ENCODE measurements around the gene SRD5A1. TPM values are rescaled to one million over a fixed set of nuclear protein-coding genes. Genes with fewer than 3 reads are reported as not detected.

Gene SRD5A1
- polyA plus RNA-seq, 1 experiment: 20.7 TPM

DNA sequence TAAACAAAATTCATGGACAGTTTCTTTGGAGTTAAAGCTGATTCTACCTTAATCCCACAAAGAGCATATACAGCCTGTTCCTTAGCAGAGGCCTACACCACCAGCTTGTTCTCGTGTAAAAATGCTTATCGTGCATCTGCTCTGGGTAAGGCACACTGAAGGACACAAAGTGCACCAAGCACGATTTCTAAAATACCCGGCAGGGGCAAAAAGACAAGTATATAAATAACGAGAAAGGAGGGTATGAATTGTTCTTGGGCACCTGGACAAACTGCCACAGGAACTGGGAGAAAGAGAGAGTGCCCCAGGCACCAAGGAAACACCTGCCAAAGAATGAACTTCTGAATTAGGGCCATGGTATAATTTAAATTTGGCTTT lies 25.7 kb upstream of the SRD5A1 start:
- H3K4me3 ChIP-seq (ENCODE audit: low read depth, low read length): no peak overlapping the region
- no peak for DNase-seq (ENCODE audit: low read depth, low spot score)
- no peak overlapping the region for H3K27ac ChIP-seq (ENCODE audit: low read depth, low read length)
- POLR2A ChIA-PET: no interaction called here
- H3K9me3 ChIP-seq (ENCODE audit: control insufficient read depth, insufficient read depth, low read length): no peaks in the 10 kb centered on the region
- CTCF ChIA-PET: no interaction called here
- TF ChIP-seq, protein P1, sequence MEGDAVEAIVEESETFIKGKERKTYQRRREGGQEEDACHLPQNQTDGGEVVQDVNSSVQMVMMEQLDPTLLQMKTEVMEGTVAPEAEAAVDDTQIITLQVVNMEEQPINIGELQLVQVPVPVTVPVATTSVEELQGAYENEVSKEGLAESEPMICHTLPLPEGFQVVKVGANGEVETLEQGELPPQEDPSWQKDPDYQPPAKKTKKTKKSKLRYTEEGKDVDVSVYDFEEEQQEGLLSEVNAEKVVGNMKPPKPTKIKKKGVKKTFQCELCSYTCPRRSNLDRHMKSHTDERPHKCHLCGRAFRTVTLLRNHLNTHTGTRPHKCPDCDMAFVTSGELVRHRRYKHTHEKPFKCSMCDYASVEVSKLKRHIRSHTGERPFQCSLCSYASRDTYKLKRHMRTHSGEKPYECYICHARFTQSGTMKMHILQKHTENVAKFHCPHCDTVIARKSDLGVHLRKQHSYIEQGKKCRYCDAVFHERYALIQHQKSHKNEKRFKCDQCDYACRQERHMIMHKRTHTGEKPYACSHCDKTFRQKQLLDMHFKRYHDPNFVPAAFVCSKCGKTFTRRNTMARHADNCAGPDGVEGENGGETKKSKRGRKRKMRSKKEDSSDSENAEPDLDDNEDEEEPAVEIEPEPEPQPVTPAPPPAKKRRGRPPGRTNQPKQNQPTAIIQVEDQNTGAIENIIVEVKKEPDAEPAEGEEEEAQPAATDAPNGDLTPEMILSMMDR (IDR thresholded peaks at IDR 0.05; ENCODE audit: low read depth, low read length): no peak
- H3K27me3 ChIP-seq (ENCODE audit: control insufficient read depth, insufficient read depth, low read length): no peaks in the 10 kb centered on the region

DNA sequence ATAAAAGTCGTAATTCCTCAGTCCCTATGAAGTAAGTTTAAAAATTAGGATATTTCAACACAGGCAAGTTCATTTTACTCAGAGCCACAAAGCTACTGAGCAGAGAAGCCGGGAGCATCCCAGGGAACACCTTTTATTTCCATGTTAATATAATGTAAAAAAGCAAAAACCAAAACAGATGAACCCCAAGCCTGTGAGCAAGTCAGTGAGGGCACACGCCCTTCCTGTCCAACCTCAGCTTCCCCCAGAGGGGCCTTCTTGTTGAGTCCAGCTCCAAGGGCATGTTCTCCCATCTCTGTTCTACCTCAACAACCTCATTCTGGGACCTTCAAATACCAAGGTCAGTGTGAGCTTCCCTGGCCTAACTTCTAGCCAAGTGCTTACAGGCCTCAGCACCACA lies 25.2 kb upstream of the SRD5A1 start:
- Histone ChIP-seq H3K27me3 (ENCODE audit: control insufficient read depth, insufficient read depth, low read length) (no peaks in the 10 kb centered on the region), H3K4me3 (ENCODE audit: low read depth, low read length) (no peak overlapping the region), H3K27ac (ENCODE audit: low read depth, low read length) (no peak overlapping the region), H3K9me3 (ENCODE audit: control insufficient read depth, insufficient read depth, low read length) (no peaks in the 10 kb centered on the region)
- TF ChIP-seq, protein P1 (IDR thresholded peaks at IDR 0.05; ENCODE audit: low read depth, low read length): no peak
- ChIA-PET POLR2A (no interaction called here), CTCF (no interaction called here)
- no peak for DNase-seq (ENCODE audit: low read depth, low spot score)

DNA sequence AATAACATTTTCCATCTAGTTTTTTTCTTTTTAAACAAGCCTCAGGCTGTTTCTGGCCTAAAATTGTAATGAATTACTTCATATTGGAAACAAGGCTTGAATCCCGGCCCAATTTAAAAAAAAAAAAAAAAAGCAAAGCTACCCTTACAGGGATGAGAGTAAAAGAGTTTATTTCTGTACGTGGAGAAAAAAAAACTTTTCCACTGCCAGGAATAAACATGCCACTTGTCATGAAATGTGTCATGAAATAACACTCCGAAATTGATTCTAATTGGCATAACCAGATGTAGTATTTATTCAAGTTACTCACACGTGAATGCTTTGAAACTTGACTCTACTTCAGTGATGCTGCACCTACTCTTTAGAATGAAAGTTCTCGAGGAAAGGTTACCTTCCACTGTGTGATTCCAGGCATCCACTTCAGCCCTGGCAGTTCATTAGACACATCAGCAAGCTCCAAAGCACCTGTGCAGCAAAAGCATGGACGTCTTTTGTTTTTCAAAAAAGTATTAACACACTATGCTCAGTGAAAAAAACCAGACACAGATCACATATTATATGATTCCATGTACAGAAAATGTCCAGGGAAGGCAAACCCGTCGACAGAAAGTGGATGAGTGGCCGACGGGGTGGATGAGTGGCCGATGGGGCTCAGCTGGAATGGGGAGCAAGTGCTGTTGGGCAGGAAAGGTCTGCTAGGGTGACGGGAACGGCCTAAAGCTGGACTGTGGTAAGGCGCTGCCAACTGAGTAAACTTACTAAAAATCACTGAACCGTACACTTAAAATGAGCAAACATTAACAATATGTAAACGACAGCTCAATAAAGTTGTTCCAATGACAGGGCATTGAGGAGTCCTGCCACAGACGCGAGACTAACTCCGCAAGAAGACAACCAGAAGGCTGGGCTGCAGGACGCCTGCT lies 21.6 kb upstream of the SRD5A1 start:
- TF ChIP-seq, protein P1 (IDR thresholded peaks at IDR 0.05; ENCODE audit: low read depth, low read length): no peak
- CTCF ChIA-PET: interaction anchor here (1.2 kb wide), 1 partner anchor 134 kb away, joined by 4 read pairs; no protein-coding TSS in a partner anchor
- H3K4me3 ChIP-seq (ENCODE audit: low read depth, low read length): no peak overlapping the region
- no peaks in the 10 kb centered on the region for H3K9me3 ChIP-seq (ENCODE audit: control insufficient read depth, insufficient read depth, low read length)
- H3K27ac ChIP-seq (ENCODE audit: low read depth, low read length): no peak overlapping the region
- DNase-seq (ENCODE audit: low read depth, low spot score): no peak
- POLR2A ChIA-PET: no interaction called here
- no peaks in the 10 kb centered on the region for H3K27me3 ChIP-seq (ENCODE audit: control insufficient read depth, insufficient read depth, low read length)

DNA sequence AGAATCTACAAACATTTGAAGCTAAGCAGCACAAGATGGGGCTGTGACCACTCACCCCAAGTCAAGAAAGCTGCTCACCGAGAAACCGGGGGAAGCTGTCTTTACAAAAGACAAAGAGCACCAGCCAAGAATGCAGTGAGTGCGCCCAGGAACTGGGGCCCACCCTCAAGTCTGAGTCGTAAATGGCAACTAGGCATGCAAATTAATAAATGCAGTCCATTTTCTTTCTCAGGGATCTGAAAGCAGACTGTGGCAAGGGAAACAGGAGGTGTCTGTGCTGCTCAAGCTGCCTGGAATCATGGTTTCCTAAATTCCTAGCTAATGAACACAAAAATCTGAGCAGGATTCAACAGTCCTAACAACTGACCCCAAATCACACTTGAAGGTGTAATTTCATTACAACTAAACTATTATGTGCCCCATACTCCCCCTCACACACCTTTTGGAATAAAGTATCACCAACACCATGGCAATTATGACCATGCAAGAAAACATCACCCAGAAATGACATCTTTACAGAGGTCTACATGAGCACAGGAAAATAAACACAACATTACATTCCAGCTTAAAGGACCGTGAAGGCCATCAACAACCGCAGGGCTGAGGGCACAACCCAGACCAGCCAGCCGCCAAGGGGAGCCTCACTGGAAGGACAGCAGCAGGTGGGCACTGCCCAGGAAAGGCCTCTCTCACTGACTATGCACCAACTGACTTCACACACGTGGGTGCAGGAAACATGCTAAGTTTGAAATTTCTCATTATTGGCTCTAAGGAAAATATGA lies 18.0 kb upstream of the SRD5A1 start:
- POLR2A ChIA-PET: no interaction called here
- TF ChIP-seq, protein P1 (IDR thresholded peaks at IDR 0.05; ENCODE audit: low read depth, low read length): no peak
- no peak overlapping the region for H3K27ac ChIP-seq (ENCODE audit: low read depth, low read length)
- no peak overlapping the region for H3K4me3 ChIP-seq (ENCODE audit: low read depth, low read length)
- DNase-seq (ENCODE audit: low read depth, low spot score): no peak
- no peaks in the 10 kb centered on the region for H3K9me3 ChIP-seq (ENCODE audit: control insufficient read depth, insufficient read depth, low read length)
- CTCF ChIA-PET: no interaction called here
- no peaks in the 10 kb centered on the region for H3K27me3 ChIP-seq (ENCODE audit: control insufficient read depth, insufficient read depth, low read length)

DNA sequence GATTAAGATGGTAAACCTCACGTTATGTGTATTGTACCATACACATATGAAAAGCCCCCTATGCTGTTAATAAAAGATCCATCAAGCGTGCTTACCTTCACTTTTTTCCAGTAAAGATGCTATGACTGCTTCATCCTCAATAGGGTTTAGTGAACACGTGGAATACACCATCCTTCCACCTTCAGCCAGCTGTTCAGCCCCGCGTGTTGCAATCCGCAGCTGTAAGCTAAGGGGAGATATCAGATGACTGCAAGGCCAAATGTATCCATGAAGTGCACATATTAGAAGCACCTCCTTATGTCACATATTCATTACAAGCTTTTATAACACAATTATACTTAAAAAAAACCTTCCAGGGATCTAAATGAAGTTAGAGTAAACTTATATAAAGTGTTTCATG lies 16.6 kb upstream of the SRD5A1 start:
- Histone ChIP-seq H3K9me3 (ENCODE audit: control insufficient read depth, insufficient read depth, low read length) (no peaks in the 10 kb centered on the region), H3K27ac (ENCODE audit: low read depth, low read length) (no peak overlapping the region), H3K4me3 (ENCODE audit: low read depth, low read length) (no peak overlapping the region), H3K27me3 (ENCODE audit: control insufficient read depth, insufficient read depth, low read length) (no peaks in the 10 kb centered on the region)
- CTCF ChIA-PET: interaction anchor here (1.1 to 2.8 kb wide), 3 partner anchors 127 to 1119 kb away, joined by 3 to 12 read pairs (median 4); no protein-coding TSS in a partner anchor
- POLR2A ChIA-PET: no interaction called here
- no peak for DNase-seq (ENCODE audit: low read depth, low spot score)
- TF ChIP-seq, protein P1 (IDR thresholded peaks at IDR 0.05; ENCODE audit: low read depth, low read length): no peak

Measured in AG04450 (cell line).